ENCODE measurements around the gene OS9.
"Not testable (repeated sequence)": the region's sequence is repeated elsewhere in the genome, so short reads cannot be mapped to it uniquely, and the experiment has no call there.

The OS9 gene

GRCh38 chr12:57695770-57696432, 2.0 kb downstream of the OS9 start:
- no peak for DNase-seq

GRCh38 chr12:57697076-57697475, 3.1 kb downstream of the OS9 start:
- no peak for DNase-seq

GRCh38 chr12:57698414-57698813, 4.5 kb downstream of the OS9 start:
- DNase-seq: no peak

- DNase-seq: no peak
Observed at GRCh38 chr12:57700317-57700716, 6.4 kb downstream of the OS9 start.

GRCh38 chr12:57707250-57707649, 13.3 kb downstream of the OS9 start:
- DNase-seq: no peak

- DNase-seq: no peak
Observed at GRCh38 chr12:57708296-57708695, 14.4 kb downstream of the OS9 start.

GRCh38 chr12:57712701-57713100, 18.8 kb downstream of the OS9 start:
- no peak for DNase-seq

- no peak for DNase-seq
Observed at GRCh38 chr12:57713209-57713608, 19.3 kb downstream of the OS9 start.

GRCh38 chr12:57715036-57715748, 21.3 kb downstream of the OS9 start:
- DNase-seq: not testable (repeated sequence)

- no peak for DNase-seq
Observed at GRCh38 chr12:57715786-57716185, 21.9 kb downstream of the OS9 start.

GRCh38 chr12:57716305-57716704, 22.4 kb downstream of the OS9 start:
- DNase-seq: no peak

- DNase-seq: no peak
Observed at GRCh38 chr12:57717131-57717530, 23.2 kb downstream of the OS9 start.

GRCh38 chr12:57717846-57718640, 24.1 kb downstream of the OS9 start:
- DNase-seq: no peak

GRCh38 chr12:57718641-57719528, 25.0 kb downstream of the OS9 start:
- no peak for DNase-seq

- DNase-seq: no peak
Observed at GRCh38 chr12:57719777-57720605, 26.1 kb downstream of the OS9 start.

- no peak for DNase-seq
Observed at GRCh38 chr12:57720606-57721595, 27.0 kb downstream of the OS9 start.

- DNase-seq: not testable (repeated sequence)
Observed at GRCh38 chr12:57721846-57722608, 28.1 kb downstream of the OS9 start.

- no peak for DNase-seq
Observed at GRCh38 chr12:57722716-57723629, 29.0 kb downstream of the OS9 start.

- DNase-seq: no peak
Observed at GRCh38 chr12:57723630-57723962, 29.7 kb downstream of the OS9 start.
